Trophoblast cell (in vitro differentiated cells and primary cell): ENCODE measurements around the gene SLX1A.

Source experiments
- DNase-seq, 2 donors: peaks; one replicate each; pipeline ENCODE4 v3.0.0-alpha.2; 2016
- H2AFZ ChIP-seq: 2 replicates; pipeline ENCODE4 v1.6.1; 2013; ENCODE audit warnings: low read length, moderate library complexity, mild to moderate bottlenecking; ENCODE audit not compliant: insufficient read depth, poor library complexity
- H2AK5ac ChIP-seq: 2 replicates; pipeline ENCODE4 v1.6.1; 2013; ENCODE audit warnings: mild to moderate bottlenecking, low read length
- H2BK120ac ChIP-seq: 2 replicates; pipeline ENCODE4 v1.6.1; 2013; ENCODE audit warnings: low read length, mild to moderate bottlenecking, moderate library complexity; ENCODE audit not compliant: insufficient read depth, poor library complexity
- H2BK12ac ChIP-seq: 2 replicates; pipeline ENCODE4 v1.6.1; 2013; ENCODE audit warnings: mild to moderate bottlenecking, low read length, moderate library complexity
- H2BK5ac ChIP-seq: 2 replicates; pipeline ENCODE4 v1.6.1; 2013; ENCODE audit warnings: low read length, low read depth, moderate library complexity, mild to moderate bottlenecking; ENCODE audit not compliant: poor library complexity
- H3K14ac ChIP-seq: 2 replicates; pipeline ENCODE4 v1.6.1; 2013; ENCODE audit warnings: mild to moderate bottlenecking, low read length
- H3K18ac ChIP-seq: 2 replicates; pipeline ENCODE4 v1.6.1; 2013; ENCODE audit warnings: mild to moderate bottlenecking, low read length
- H3K23ac ChIP-seq: 2 replicates; pipeline ENCODE4 v1.6.1; 2013; ENCODE audit warnings: low read length
- H3K27ac ChIP-seq: 2 replicates; pipeline ENCODE4 v1.5.1; 2013; ENCODE audit warnings: low read depth, mild to moderate bottlenecking, inconsistent platforms, low read length, moderate library complexity
- H3K27me3 ChIP-seq: 2 replicates; pipeline ENCODE4 v1.6.1; 2013; ENCODE audit warnings: inconsistent platforms, mild to moderate bottlenecking, low read length, moderate library complexity; ENCODE audit not compliant: insufficient read depth
- H3K36me3 ChIP-seq, 2 experiments: 1 replicate in 1 of 2; 2 replicates in 1 of 2; pipeline ENCODE4 v1.6.1; 2013; ENCODE audit warnings: low read length in 2 of 2, mild to moderate bottlenecking in 2 of 2, moderate library complexity in 1 of 2; ENCODE audit not compliant: insufficient read depth in 2 of 2, control insufficient read depth in 1 of 2
- H3K4ac ChIP-seq: 2 replicates; pipeline ENCODE4 v1.6.1; 2013; ENCODE audit warnings: low read depth, mild to moderate bottlenecking, low read length, moderate library complexity
- H3K4me1 ChIP-seq, 2 experiments: 1 replicate in 1 of 2; 2 replicates in 1 of 2; pipeline ENCODE4 v1.6.1; 2013; ENCODE audit warnings: low read length in 2 of 2, mild to moderate bottlenecking in 2 of 2, moderate library complexity in 1 of 2; ENCODE audit not compliant: insufficient read depth in 2 of 2, control insufficient read depth in 1 of 2
- H3K4me2 ChIP-seq: 2 replicates; pipeline ENCODE4 v1.6.1; 2013; ENCODE audit warnings: inconsistent platforms, mild to moderate bottlenecking, low read length, moderate library complexity
- H3K4me3 ChIP-seq: 2 replicates; pipeline ENCODE4 v1.5.1; 2013; ENCODE audit warnings: mild to moderate bottlenecking, low read depth, low read length, inconsistent platforms
- H3K79me1 ChIP-seq: one replicate; pipeline ENCODE4 v1.6.1; 2013; ENCODE audit warnings: low read length
- H3K79me2 ChIP-seq: 2 replicates; pipeline ENCODE4 v1.6.1; 2013; ENCODE audit warnings: low read length, mild to moderate bottlenecking; ENCODE audit not compliant: control insufficient read depth, insufficient read depth, poor library complexity
- H3K9ac ChIP-seq: 2 replicates; pipeline ENCODE4 v1.6.1; 2013; ENCODE audit warnings: mild to moderate bottlenecking, low read length
- H3K9me3 ChIP-seq: 2 replicates; pipeline ENCODE4 v1.6.1; 2013; ENCODE audit warnings: low read depth, mild to moderate bottlenecking, control low read depth, inconsistent platforms, low read length; ENCODE audit not compliant: insufficient read depth
- H4K12ac ChIP-seq: 2 replicates; pipeline ENCODE4 v1.6.1; 2013; ENCODE audit warnings: low read depth, mild to moderate bottlenecking, low read length, moderate library complexity
- H4K8ac ChIP-seq: 2 replicates; pipeline ENCODE4 v1.6.1; 2013; ENCODE audit warnings: low read depth, mild to moderate bottlenecking, low read length, moderate library complexity
- H4K91ac ChIP-seq: one replicate; pipeline ENCODE4 v1.6.1; 2013; ENCODE audit warnings: low read depth, mild to moderate bottlenecking, low read length, moderate library complexity
- WGBS: extraction: QIAGEN DNeasy Blood & Tissue Kit; methylation state at CpG from one replicate; pipeline ENCODE4 v1.1.7; 2013; ENCODE audit warnings: missing lambda C conversion rate; ENCODE audit not compliant: insufficient read length, insufficient coverage; ENCODE audit errors: extremely low coverage; 5-methylcytosine and 5-hydroxymethylcytosine counted together

SLX1A gene

DNA sequence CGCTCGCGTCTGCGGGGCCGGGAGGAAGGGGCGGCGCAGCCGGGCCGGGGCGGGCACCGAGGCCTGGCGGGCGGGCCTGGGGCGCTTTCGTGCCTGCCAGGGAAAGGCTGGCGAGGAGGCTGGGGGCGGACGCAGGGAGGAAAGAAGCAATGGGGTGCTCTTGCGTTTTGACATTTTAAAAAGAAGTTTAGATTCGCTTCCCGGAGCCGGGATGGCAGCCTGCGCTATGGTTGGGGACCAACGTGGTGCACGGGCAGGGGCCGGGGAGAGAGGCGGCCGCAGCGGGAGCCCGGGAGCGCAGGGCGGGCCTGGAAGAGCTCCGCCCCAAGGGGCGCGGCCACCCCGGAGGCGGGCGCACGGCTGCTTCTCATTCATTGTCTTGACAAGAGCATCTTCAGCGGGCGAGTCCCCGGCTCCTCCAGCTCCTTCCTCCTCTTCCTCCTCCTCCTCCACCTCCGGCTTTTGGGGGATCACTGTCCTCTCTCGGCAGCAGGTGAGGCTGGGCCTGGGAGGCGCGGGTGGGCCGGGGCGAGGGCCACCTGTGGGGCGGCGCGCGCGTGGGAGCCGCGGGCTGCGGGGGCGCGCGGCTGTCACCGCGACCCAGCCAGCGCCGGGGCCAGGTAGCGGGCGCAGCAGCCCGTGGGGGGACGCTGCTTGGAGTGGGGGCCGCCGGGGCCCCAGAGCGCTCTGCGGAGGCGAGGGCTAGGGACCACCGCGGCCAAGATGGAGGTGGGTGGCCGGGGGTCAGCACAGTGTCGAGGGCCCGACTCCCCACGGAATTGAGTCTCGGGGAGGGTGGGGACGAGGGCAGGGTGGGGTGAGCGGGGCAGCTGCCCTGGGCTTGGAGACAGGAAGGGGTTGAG is 10.2 kb upstream of the SLX1A start, which contains the start of gene CORO1A:
Gene CORO1A, plus strand, starts transcription at position 370 of the 863 bp plus-strand sequence. CDS start 1,608 bp downstream, outside the sequence.
- Histone ChIP-seq H3K14ac (no peak within 1 kb of the TSS), H3K27ac (no peak within 1 kb of the TSS), H3K27me3 (no peaks in the 10 kb centered on the region), H3K4me1 (peaks cover 3 to 9% of the 10 kb centered on the region in 2 experiments), H2AK5ac (no peak within 1 kb of the TSS), H3K23ac (no peak within 1 kb of the TSS), H3K4me2 (peak within 1 kb of the TSS; percentile 90), H2AFZ (peak within 1 kb of the TSS; percentile 33), H3K79me1 (no peaks in the 10 kb centered on the region), H3K18ac (no peak within 1 kb of the TSS), H2BK12ac (no peak within 1 kb of the TSS), H3K9ac (no peak within 1 kb of the TSS), H3K9me3 (peaks cover 3% of the 10 kb centered on the region), H4K91ac (no peak within 1 kb of the TSS), H3K79me2 (no peaks in the 10 kb centered on the region), H2BK120ac (no peak within 1 kb of the TSS), H4K8ac (peak within 1 kb of the TSS; percentile 45), H3K4ac (no peak within 1 kb of the TSS), H3K4me3 (peak within 1 kb of the TSS; percentile 72), H2BK5ac (no peak within 1 kb of the TSS), H3K36me3 (no peaks in the 10 kb centered on the region), H4K12ac (peak within 1 kb of the TSS; percentile 31)
- no CpG with 5 or more reads among the region's 81 CpGs for WGBS
- peak; percentile 79 to 92 for DNase-seq

DNA sequence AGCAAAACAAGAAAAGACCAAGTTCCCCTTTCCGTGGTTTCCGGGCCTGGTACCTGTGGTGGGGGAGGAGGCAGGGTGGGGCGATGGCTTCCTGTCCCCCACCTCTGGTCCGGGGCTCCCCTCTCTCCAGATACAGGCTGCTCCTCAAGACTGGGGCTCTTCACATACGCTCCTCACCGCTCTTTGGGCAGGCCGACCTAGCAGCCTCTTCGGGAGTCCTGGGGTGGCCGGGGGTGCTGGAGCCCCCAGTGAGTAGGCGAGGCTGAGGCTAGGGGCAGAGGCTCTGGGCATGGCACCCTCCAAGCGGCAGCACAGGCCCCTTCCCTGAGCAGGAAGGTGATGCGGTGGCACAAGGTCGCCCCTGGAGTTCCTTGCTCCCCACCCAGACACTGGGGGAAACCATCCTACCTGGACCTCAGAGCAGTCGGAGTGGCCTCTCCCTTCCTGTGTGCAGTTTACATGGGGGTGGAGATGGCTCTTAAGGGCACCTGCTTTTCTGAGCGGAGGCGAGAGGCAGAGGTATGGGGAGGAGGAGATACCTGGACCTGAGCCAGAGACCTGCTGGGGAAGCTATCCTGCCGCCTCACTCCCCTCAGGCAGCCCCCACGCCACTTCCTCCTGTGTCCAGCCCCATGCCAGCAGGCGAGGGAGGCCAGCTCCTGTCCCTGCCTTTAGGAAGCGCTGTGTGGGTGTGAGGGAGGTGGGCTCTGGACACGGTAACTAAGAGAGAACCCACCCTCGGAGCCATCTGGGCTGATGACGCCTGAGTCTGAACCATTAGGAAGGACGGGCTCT is 9.4 kb upstream of the SLX1A start:
- Histone ChIP-seq H3K9me3 (peaks cover 2% of the 10 kb centered on the region), H3K27me3 (no peaks in the 10 kb centered on the region), H3K4me1 (peaks cover 3 to 9% of the 10 kb centered on the region in 2 experiments), H3K4ac (no peak overlapping the region), H2BK5ac (no peak overlapping the region), H3K9ac (no peak overlapping the region), H4K8ac (no peak overlapping the region), H2AK5ac (no peak overlapping the region), H3K79me2 (no peaks in the 10 kb centered on the region), H3K18ac (no peak overlapping the region), H2BK120ac (no peak overlapping the region), H3K23ac (no peak overlapping the region), H3K36me3 (no peaks in the 10 kb centered on the region), H3K14ac (no peak overlapping the region), H2AFZ (no peak overlapping the region), H3K79me1 (no peaks in the 10 kb centered on the region), H3K4me3 (no peak overlapping the region), H3K4me2 (peak overlapping the region; percentile 71), H4K12ac (no peak overlapping the region), H4K91ac (no peak overlapping the region), H3K27ac (no peak overlapping the region), H2BK12ac (no peak overlapping the region)
- WGBS, result no CpG with 5 or more reads among the region's 24 CpGs
- DNase-seq, result peak; percentile 31 to 46

DNA sequence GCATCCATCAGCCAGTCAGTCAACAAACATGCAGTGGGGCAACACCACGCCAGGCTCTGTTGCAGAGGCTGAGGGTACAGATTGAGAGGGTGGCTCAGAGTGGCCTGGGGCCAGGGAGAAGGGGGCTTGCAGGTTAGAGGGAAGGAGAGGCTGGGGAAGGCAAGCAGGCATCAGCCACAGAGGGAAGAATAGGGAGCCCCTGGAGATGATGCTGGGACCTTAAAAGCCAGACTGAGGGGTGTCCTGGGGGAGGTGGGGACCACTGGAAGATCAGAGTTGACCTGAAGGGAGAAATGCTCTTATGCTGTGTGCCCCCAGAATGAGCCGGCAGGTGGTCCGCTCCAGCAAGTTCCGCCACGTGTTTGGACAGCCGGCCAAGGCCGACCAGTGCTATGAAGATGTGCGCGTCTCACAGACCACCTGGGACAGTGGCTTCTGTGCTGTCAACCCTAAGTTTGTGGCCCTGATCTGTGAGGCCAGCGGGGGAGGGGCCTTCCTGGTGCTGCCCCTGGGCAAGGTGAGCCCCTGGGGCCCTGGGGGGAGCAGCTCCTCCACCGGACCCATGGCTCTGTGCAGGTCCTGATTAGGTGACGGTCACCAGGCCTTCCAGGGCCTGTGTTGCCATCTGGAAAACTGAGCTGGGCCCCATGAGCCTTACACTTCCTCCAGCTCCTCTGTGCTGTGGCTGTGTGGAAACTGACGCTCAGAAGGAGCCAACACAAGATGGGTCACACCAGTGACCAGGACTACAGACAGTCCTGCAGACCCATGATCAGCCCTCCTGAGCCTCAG is 8.6 kb upstream of the SLX1A start:
- H3K18ac ChIP-seq, result no peak overlapping the region
- H4K12ac ChIP-seq, result no peak overlapping the region
- peaks cover 2% of the 10 kb centered on the region for H3K9me3 ChIP-seq
- H3K14ac ChIP-seq, result no peak overlapping the region
- no peak overlapping the region for H3K4ac ChIP-seq
- H3K27me3 ChIP-seq, result no peaks in the 10 kb centered on the region
- DNase-seq, result peak; percentile 67 to 75
- H3K36me3 ChIP-seq, result no peaks in the 10 kb centered on the region
- H3K4me3 ChIP-seq, result no peak overlapping the region
- H2BK120ac ChIP-seq, result no peak overlapping the region
- H3K79me2 ChIP-seq, result no peaks in the 10 kb centered on the region
- no peak overlapping the region for H3K27ac ChIP-seq
- no peak overlapping the region for H2AFZ ChIP-seq
- no CpG with 5 or more reads among the region's 13 CpGs for WGBS
- H4K8ac ChIP-seq, result no peak overlapping the region
- no peak overlapping the region for H2BK5ac ChIP-seq
- peaks cover 3 to 9% of the 10 kb centered on the region in 2 experiments for H3K4me1 ChIP-seq
- no peak overlapping the region for H3K9ac ChIP-seq
- no peak overlapping the region for H3K4me2 ChIP-seq
- no peak overlapping the region for H4K91ac ChIP-seq
- H3K23ac ChIP-seq, result no peak overlapping the region
- no peaks in the 10 kb centered on the region for H3K79me1 ChIP-seq
- no peak overlapping the region for H2AK5ac ChIP-seq
- H2BK12ac ChIP-seq, result no peak overlapping the region
